Trophoblast cell (in vitro differentiated cells and primary cell): ENCODE results near the gene UCHL3.

Source experiments
- DNase-seq, 2 donors: peaks; one replicate each; pipeline ENCODE4 v3.0.0-alpha.2; 2016
- H2AFZ ChIP-seq: 2 replicates; pipeline ENCODE4 v1.6.1; 2013; ENCODE audit warnings: low read length, moderate library complexity, mild to moderate bottlenecking; ENCODE audit not compliant: insufficient read depth, poor library complexity
- H2AK5ac ChIP-seq: 2 replicates; pipeline ENCODE4 v1.6.1; 2013; ENCODE audit warnings: mild to moderate bottlenecking, low read length
- H2BK120ac ChIP-seq: 2 replicates; pipeline ENCODE4 v1.6.1; 2013; ENCODE audit warnings: low read length, mild to moderate bottlenecking, moderate library complexity; ENCODE audit not compliant: insufficient read depth, poor library complexity
- H2BK12ac ChIP-seq: 2 replicates; pipeline ENCODE4 v1.6.1; 2013; ENCODE audit warnings: mild to moderate bottlenecking, low read length, moderate library complexity
- H2BK5ac ChIP-seq: 2 replicates; pipeline ENCODE4 v1.6.1; 2013; ENCODE audit warnings: low read length, low read depth, moderate library complexity, mild to moderate bottlenecking; ENCODE audit not compliant: poor library complexity
- H3K14ac ChIP-seq: 2 replicates; pipeline ENCODE4 v1.6.1; 2013; ENCODE audit warnings: mild to moderate bottlenecking, low read length
- H3K18ac ChIP-seq: 2 replicates; pipeline ENCODE4 v1.6.1; 2013; ENCODE audit warnings: mild to moderate bottlenecking, low read length
- H3K23ac ChIP-seq: 2 replicates; pipeline ENCODE4 v1.6.1; 2013; ENCODE audit warnings: low read length
- H3K27ac ChIP-seq: 2 replicates; pipeline ENCODE4 v1.5.1; 2013; ENCODE audit warnings: low read depth, mild to moderate bottlenecking, inconsistent platforms, low read length, moderate library complexity
- H3K27me3 ChIP-seq: 2 replicates; pipeline ENCODE4 v1.6.1; 2013; ENCODE audit warnings: inconsistent platforms, mild to moderate bottlenecking, low read length, moderate library complexity; ENCODE audit not compliant: insufficient read depth
- H3K36me3 ChIP-seq, 2 experiments: 1 replicate in 1 of 2; 2 replicates in 1 of 2; pipeline ENCODE4 v1.6.1; 2013; ENCODE audit warnings: low read length in 2 of 2, mild to moderate bottlenecking in 2 of 2, moderate library complexity in 1 of 2; ENCODE audit not compliant: insufficient read depth in 2 of 2, control insufficient read depth in 1 of 2
- H3K4ac ChIP-seq: 2 replicates; pipeline ENCODE4 v1.6.1; 2013; ENCODE audit warnings: low read depth, mild to moderate bottlenecking, low read length, moderate library complexity
- H3K4me1 ChIP-seq, 2 experiments: 1 replicate in 1 of 2; 2 replicates in 1 of 2; pipeline ENCODE4 v1.6.1; 2013; ENCODE audit warnings: low read length in 2 of 2, mild to moderate bottlenecking in 2 of 2, moderate library complexity in 1 of 2; ENCODE audit not compliant: insufficient read depth in 2 of 2, control insufficient read depth in 1 of 2
- H3K4me2 ChIP-seq: 2 replicates; pipeline ENCODE4 v1.6.1; 2013; ENCODE audit warnings: inconsistent platforms, mild to moderate bottlenecking, low read length, moderate library complexity
- H3K4me3 ChIP-seq: 2 replicates; pipeline ENCODE4 v1.5.1; 2013; ENCODE audit warnings: mild to moderate bottlenecking, low read depth, low read length, inconsistent platforms
- H3K79me1 ChIP-seq: one replicate; pipeline ENCODE4 v1.6.1; 2013; ENCODE audit warnings: low read length
- H3K79me2 ChIP-seq: 2 replicates; pipeline ENCODE4 v1.6.1; 2013; ENCODE audit warnings: low read length, mild to moderate bottlenecking; ENCODE audit not compliant: control insufficient read depth, insufficient read depth, poor library complexity
- H3K9ac ChIP-seq: 2 replicates; pipeline ENCODE4 v1.6.1; 2013; ENCODE audit warnings: mild to moderate bottlenecking, low read length
- H3K9me3 ChIP-seq: 2 replicates; pipeline ENCODE4 v1.6.1; 2013; ENCODE audit warnings: low read depth, mild to moderate bottlenecking, control low read depth, inconsistent platforms, low read length; ENCODE audit not compliant: insufficient read depth
- H4K12ac ChIP-seq: 2 replicates; pipeline ENCODE4 v1.6.1; 2013; ENCODE audit warnings: low read depth, mild to moderate bottlenecking, low read length, moderate library complexity
- H4K8ac ChIP-seq: 2 replicates; pipeline ENCODE4 v1.6.1; 2013; ENCODE audit warnings: low read depth, mild to moderate bottlenecking, low read length, moderate library complexity
- H4K91ac ChIP-seq: one replicate; pipeline ENCODE4 v1.6.1; 2013; ENCODE audit warnings: low read depth, mild to moderate bottlenecking, low read length, moderate library complexity
- WGBS: extraction: QIAGEN DNeasy Blood & Tissue Kit; methylation state at CpG from one replicate; pipeline ENCODE4 v1.1.7; 2013; ENCODE audit warnings: missing lambda C conversion rate; ENCODE audit not compliant: insufficient read length, insufficient coverage; ENCODE audit errors: extremely low coverage; 5-methylcytosine and 5-hydroxymethylcytosine counted together

The UCHL3 gene

DNA sequence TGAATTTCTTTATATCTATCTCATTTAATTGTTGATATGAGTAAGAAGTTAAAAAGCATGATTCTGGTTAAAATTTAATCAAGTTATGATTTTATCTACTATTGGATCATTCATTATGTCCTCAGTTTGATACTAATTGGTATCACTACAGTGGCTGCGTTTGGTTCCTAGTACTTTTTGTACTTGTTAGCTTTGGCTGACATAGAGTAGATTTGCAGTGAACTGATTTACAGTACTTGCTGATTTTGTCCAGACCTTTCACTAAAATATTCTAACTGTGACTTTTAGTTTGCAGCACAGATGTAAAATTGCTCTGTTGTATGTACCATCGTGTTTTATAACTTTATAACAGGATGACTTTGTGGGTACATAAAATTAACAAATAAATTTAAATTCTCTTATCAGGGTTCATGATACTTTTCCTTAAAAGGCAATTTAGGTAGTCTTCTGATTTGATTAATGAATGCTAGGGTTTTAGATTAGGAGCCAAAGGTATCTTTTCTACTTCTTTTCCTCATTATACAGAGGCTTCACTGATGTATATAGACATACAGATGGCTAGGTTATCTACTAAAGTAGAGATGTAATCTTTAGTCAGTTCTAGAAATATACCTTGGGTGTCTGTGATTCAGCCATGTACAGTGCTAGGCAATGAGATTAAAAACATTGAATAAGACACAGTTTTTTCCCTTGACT is 8.7 kb downstream of the UCHL3 start:
- no peak overlapping the region for H2BK5ac ChIP-seq
- no peak overlapping the region for H2BK120ac ChIP-seq
- H3K4me3 ChIP-seq = no peak overlapping the region
- H4K12ac ChIP-seq = no peak overlapping the region
- H3K9me3 ChIP-seq = no peaks in the 10 kb centered on the region
- H3K27me3 ChIP-seq = no peaks in the 10 kb centered on the region
- no peak overlapping the region for H2AK5ac ChIP-seq
- no peak overlapping the region for H3K9ac ChIP-seq
- no peaks in the 10 kb centered on the region for H3K79me2 ChIP-seq
- no peak overlapping the region for H2AFZ ChIP-seq
- no peaks in the 10 kb centered on the region for H3K79me1 ChIP-seq
- no peak overlapping the region for H3K23ac ChIP-seq
- no peak overlapping the region for H4K91ac ChIP-seq
- H3K4me2 ChIP-seq = no peak overlapping the region
- no peak overlapping the region for H4K8ac ChIP-seq
- no peaks in the 10 kb centered on the region for H3K4me1 ChIP-seq
- H3K14ac ChIP-seq = no peak overlapping the region
- no peak overlapping the region for H2BK12ac ChIP-seq
- H3K27ac ChIP-seq = no peak overlapping the region
- peaks cover 6 to 11% of the 10 kb centered on the region in 2 experiments for H3K36me3 ChIP-seq
- WGBS = no CpG with 5 or more reads among the region's 2 CpGs
- H3K18ac ChIP-seq = no peak overlapping the region
- DNase-seq = no peak
- no peak overlapping the region for H3K4ac ChIP-seq

DNA sequence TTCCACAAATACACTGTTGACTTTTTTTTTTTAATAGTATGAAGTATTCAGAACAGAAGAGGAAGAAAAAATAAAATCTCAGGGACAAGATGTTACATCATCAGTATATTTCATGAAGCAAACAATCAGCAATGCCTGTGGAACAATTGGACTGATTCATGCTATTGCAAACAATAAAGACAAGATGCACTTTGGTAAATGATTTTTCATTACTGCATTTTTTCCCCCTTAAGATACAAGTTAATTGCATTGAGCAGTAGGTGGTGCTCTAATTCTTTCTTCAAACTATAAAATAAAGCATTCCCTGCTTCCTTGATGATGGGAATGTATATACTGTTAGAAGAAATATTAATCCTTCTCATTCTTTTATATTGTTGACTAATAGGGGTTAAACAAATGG is 17.1 kb downstream of the UCHL3 start:
- H3K14ac ChIP-seq = no peak overlapping the region
- H2BK120ac ChIP-seq = no peak overlapping the region
- no peak overlapping the region for H2BK5ac ChIP-seq
- H2BK12ac ChIP-seq = no peak overlapping the region
- no peak overlapping the region for H4K91ac ChIP-seq
- H3K9ac ChIP-seq = no peak overlapping the region
- H3K79me2 ChIP-seq = no peaks in the 10 kb centered on the region
- no peak overlapping the region for H3K23ac ChIP-seq
- H4K12ac ChIP-seq = no peak overlapping the region
- H2AFZ ChIP-seq = no peak overlapping the region
- no peak overlapping the region for H3K27ac ChIP-seq
- H4K8ac ChIP-seq = no peak overlapping the region
- peak in 1 of 2 donors; percentile 28 for DNase-seq
- no peak overlapping the region for H3K18ac ChIP-seq
- no peaks in the 10 kb centered on the region for H3K27me3 ChIP-seq
- H3K4me2 ChIP-seq = no peak overlapping the region
- peaks cover 2 to 7% of the 10 kb centered on the region in 2 experiments for H3K36me3 ChIP-seq
- no peaks in the 10 kb centered on the region for H3K4me1 ChIP-seq
- H2AK5ac ChIP-seq = no peak overlapping the region
- H3K79me1 ChIP-seq = no peaks in the 10 kb centered on the region
- H3K4me3 ChIP-seq = no peak overlapping the region
- H3K4ac ChIP-seq = no peak overlapping the region
- no peaks in the 10 kb centered on the region for H3K9me3 ChIP-seq

DNA sequence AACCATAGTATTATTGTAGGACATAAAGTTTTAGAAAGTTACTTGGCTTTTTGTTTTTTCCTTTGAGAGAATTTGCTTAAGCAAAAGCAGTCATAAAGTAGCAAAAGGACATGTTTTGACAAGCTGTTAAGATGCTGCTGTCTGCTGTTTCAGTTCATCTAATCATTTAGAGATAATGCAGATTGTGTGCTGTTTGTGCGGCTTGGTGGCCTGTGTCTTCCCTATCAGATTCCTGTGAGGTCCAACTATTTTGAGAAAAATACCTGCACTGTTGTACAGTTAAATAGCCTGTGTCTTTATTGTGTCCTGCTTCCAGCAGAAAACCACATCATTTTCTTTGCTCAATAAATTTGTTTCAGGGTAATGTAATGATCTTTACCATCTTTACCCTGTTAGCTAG is 20.0 kb downstream of the UCHL3 start:
- Histone ChIP-seq H2AFZ (no peak overlapping the region), H3K79me2 (no peaks in the 10 kb centered on the region), H4K12ac (no peak overlapping the region), H2BK5ac (no peak overlapping the region), H3K4me1 (no peaks in the 10 kb centered on the region), H3K4ac (no peak overlapping the region), H4K91ac (no peak overlapping the region), H3K4me3 (no peak overlapping the region), H3K4me2 (no peak overlapping the region), H2AK5ac (no peak overlapping the region), H2BK120ac (no peak overlapping the region), H3K79me1 (no peaks in the 10 kb centered on the region), H3K27ac (peak overlapping the region; percentile 10), H3K27me3 (no peaks in the 10 kb centered on the region), H3K9me3 (no peaks in the 10 kb centered on the region), H4K8ac (no peak overlapping the region), H3K36me3 (peaks cover 3 to 8% of the 10 kb centered on the region in 2 experiments), H3K23ac (no peak overlapping the region), H2BK12ac (no peak overlapping the region), H3K14ac (no peak overlapping the region), H3K18ac (no peak overlapping the region), H3K9ac (no peak overlapping the region)
- DNase-seq = no peak
- WGBS = no CpG with 5 or more reads among the region's 1 CpG

DNA sequence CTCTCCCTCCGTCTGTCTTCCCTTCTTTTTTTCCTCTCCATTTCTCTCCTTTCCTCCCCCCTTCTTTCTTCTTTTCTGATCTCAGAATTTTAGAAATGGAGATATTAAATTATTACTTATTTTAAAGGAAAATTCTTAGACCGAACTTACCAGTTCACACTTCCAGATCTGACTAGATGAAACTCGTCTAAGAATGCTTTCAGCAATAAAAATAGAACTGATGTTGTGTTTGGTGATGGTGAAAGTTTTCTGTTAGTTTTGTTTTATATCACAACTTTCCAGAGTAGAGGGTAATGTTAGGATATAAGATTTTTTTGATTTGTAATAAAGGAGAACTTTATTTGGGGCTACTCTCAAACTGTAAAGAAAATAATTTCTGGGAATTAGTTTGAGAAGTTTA is 29.9 kb downstream of the UCHL3 start:
- Histone ChIP-seq H3K79me2 (no peaks in the 10 kb centered on the region), H3K18ac (no peak overlapping the region), H2BK5ac (no peak overlapping the region), H3K4ac (no peak overlapping the region), H2BK120ac (no peak overlapping the region), H4K8ac (no peak overlapping the region), H3K27me3 (no peaks in the 10 kb centered on the region), H3K79me1 (no peaks in the 10 kb centered on the region), H3K4me2 (no peak overlapping the region), H4K91ac (no peak overlapping the region), H2AFZ (no peak overlapping the region), H2BK12ac (no peak overlapping the region), H3K23ac (no peak overlapping the region), H3K14ac (no peak overlapping the region), H3K4me3 (no peak overlapping the region), H3K4me1 (no peaks in the 10 kb centered on the region), H3K9me3 (no peaks in the 10 kb centered on the region), H3K36me3 (peaks cover 0 to 2% of the 10 kb centered on the region in 2 experiments), H2AK5ac (no peak overlapping the region), H3K9ac (no peak overlapping the region), H3K27ac (no peak overlapping the region), H4K12ac (no peak overlapping the region)
- DNase-seq = no peak
- no CpG with 5 or more reads among the region's 3 CpGs for WGBS
